GM12891 (cell line): ENCODE results near the gene PADI6.

ENCODE experiments used
- DNase-seq: peaks from one replicate; pipeline ENCODE4 v3.0.0; 2011; ENCODE audit warnings: low spot score; ENCODE audit not compliant: insufficient read length
- FAIRE-seq: peaks from 2 replicates; lab custom pipeline; 2011; peaks lifted over from hg19 to GRCh38; lab: Jason Lieb, UNC
- PAX5 ChIP-seq: IDR thresholded peaks from 2 replicates; pipeline ENCODE4 v1.6.1; 2011; ENCODE audit warnings: low read length, moderate library complexity, mild to moderate bottlenecking; ENCODE audit not compliant: insufficient read depth, severe bottlenecking
- POLR2A ChIP-seq: IDR thresholded peaks from 2 replicates; pipeline ENCODE4 v1.6.1; 2011; ENCODE audit warnings: low read depth, low read length, control low read depth
- POLR2AphosphoS5 ChIP-seq: IDR thresholded peaks from 2 replicates; pipeline ENCODE4 v1.6.1; 2011; ENCODE audit warnings: low read depth, low read length, control low read depth
- POU2F2 ChIP-seq: IDR thresholded peaks from 2 replicates; pipeline ENCODE4 v1.6.1; 2011; ENCODE audit warnings: low read depth, mild to moderate bottlenecking, control low read depth, low read length, moderate library complexity
- SPI1 ChIP-seq: IDR thresholded peaks from 2 replicates; pipeline ENCODE4 v1.6.1; 2011; ENCODE audit warnings: low read depth, low read length, control low read depth
- TAF1 ChIP-seq: IDR thresholded peaks from 2 replicates; pipeline ENCODE4 v1.6.1; 2011; ENCODE audit warnings: low read depth, low read length, control low read depth

Gene PADI6

DNA sequence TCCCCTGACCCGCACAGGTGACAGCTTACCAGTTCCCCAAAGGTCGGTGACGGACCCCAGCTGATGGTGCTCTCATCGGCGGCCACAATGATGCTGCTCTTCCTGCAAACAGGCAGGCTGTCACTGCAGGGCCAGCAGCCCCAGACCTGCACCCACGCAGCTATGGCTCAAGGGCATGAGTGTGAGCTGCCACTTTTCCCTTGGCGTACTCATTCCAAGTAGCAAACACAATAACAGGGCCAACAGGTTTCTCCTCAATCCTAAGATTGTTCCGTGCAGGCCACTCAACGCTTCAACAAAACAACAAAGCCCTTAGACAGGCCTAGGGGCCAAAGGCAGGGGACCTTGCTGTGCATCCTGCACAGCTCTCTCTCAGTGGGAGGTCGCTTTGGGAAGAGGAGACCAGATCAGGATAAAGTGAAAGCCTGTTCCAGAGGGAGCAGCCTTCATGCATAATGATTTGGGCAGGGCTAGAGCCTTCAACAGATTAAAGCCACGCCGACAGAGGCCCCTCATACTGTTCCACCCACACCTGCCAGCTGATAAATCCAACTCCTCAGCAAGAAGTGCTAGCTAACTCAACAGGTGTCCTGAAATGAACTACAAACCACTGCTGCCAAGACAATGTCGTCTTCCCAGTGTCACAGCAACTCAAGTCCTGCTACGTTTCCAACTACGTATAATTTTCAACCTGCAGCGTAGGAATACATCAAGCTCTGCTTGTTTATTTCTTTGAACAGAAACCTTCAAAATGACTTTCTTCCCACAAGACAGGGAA is 40.3 kb downstream of the PADI6 start:
- no peak for TF ChIP-seq POLR2A
- no peak for TF ChIP-seq SPI1
- TF ChIP-seq POLR2AphosphoS5: no peak
- TF ChIP-seq PAX5: no peak
- no peak for TF ChIP-seq POU2F2
- TF ChIP-seq TAF1: no peak
- DNase-seq (no peak), FAIRE-seq (no peak)

DNA sequence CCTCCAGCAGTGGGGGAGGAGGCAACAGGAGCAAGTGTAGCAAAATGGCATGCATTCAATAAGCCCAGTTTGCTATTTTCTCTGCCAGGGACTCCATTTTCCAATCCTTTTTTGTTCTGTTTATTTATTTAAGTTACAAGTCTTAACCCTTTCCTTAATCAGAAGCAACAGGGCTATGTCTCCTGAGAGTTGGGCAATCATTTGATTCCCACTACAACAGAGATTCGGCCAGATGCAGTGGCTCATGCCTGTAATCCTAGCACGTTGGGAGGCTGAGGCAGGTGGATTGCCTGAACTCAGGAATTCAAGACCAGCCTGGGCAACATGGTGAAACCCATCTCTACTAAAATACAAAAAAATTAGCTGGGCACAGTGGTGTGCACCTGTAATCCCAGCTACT is 42.0 kb downstream of the PADI6 start:
- FAIRE-seq (no peak), DNase-seq (no peak)
- TF ChIP-seq POU2F2 (no peak), POLR2AphosphoS5 (no peak), POLR2A (no peak), TAF1 (no peak), SPI1 (no peak), PAX5 (no peak)

- FAIRE-seq: no peak
These were observed 44.4 kb downstream of the PADI6 start for GRCh38 chr1:17416389-17416788.

GRCh38 chr1:17419626-17420328 is 47.8 kb downstream of the PADI6 start:
- DNase-seq (peak; percentile 84), FAIRE-seq (peak; percentile 78)
- TF ChIP-seq SPI1 (no peak), TAF1 (no peak), POLR2A (no peak)

More at GRCh38 chr1:17416389-17416788, 44.4 kb downstream of the PADI6 start:
- TF ChIP-seq TAF1: no peak
- TF ChIP-seq POLR2A: no peak
- TF ChIP-seq POLR2AphosphoS5: no peak
- TF ChIP-seq SPI1: no peak
- TF ChIP-seq PAX5: no peak
- no peak for TF ChIP-seq POU2F2
- no peak for DNase-seq

- FAIRE-seq (no peak), DNase-seq (no peak)
These were observed 48.5 kb downstream of the PADI6 start for GRCh38 chr1:17420391-17420918.

DNA sequence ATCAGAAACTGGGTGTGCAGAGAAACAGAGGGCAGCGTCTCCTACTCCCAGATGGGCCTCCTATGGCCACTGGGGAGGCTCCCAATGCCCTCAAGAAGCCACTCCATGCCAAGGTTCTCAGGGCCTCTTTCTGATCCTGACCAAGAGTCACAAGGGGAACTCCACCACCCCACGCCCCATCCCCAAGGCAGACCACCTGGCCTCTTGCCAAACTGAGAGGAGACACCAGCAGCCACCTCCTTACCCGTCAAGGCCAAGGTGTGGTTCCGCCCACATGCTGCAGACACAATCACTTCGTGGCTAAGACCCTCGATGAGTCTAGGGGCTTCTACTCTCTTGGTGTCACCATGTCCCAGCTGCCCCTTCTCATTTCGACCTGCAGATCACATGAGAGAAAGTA is 50.5 kb downstream of the PADI6 start:
- TF ChIP-seq TAF1 (no peak), POU2F2 (no peak), POLR2AphosphoS5 (no peak), POLR2A (no peak), SPI1 (no peak), PAX5 (no peak)
- FAIRE-seq (no peak), DNase-seq (no peak)

More at GRCh38 chr1:17420391-17420918, 48.5 kb downstream of the PADI6 start:
- TF ChIP-seq POLR2AphosphoS5: no peak
- no peak for TF ChIP-seq SPI1
- no peak for TF ChIP-seq POU2F2
- TF ChIP-seq PAX5: no peak
- TF ChIP-seq TAF1: no peak
- no peak for TF ChIP-seq POLR2A

DNA sequence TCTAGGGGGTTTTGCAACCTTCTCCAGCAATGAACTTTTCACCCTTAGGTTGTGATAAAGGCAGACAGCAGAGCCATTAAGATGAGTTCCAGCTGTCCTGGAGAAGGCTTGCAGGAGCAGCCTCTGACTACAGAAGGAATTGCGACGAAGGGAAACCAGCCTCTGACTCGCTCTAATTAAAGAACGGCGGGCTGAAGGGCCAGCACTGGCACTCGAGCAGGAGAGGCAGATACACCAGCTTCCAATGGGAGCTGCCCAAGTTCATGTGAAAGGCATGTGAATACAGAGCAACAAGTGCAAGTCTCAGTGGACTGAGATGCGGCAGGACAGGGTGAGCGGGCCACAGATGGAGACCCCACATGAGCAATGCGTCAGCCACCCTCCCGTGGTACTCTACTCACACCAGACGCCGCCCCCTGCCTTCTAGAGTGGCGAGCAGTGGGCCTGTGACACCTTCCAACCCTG is 51.8 kb downstream of the PADI6 start:
- no peak for TF ChIP-seq POLR2AphosphoS5
- no peak for TF ChIP-seq TAF1
- no peak for TF ChIP-seq POU2F2
- TF ChIP-seq POLR2A: no peak
- no peak for TF ChIP-seq PAX5
- no peak for TF ChIP-seq SPI1
- no peak for FAIRE-seq
- DNase-seq: no peak

- TF ChIP-seq POU2F2: no peak
- no peak for TF ChIP-seq PAX5
- TF ChIP-seq POLR2AphosphoS5: 0 out of 2 replicates have a peak, but pooled peaks have one; percentile 22
- no peak for TF ChIP-seq TAF1
- FAIRE-seq (no peak), DNase-seq (no peak)
These were observed 54.0 kb downstream of the PADI6 start for GRCh38 chr1:17425806-17426600.
